ENCODE results near the gene PAXIP1. TPM values are rescaled to one million over a fixed set of nuclear protein-coding genes. Genes with fewer than 3 reads are reported as not detected.

Gene PAXIP1
- total RNA-seq, 4 donors from 2014 or later, result 5.8 to 15.4 (median 11.3) TPM

DNA sequence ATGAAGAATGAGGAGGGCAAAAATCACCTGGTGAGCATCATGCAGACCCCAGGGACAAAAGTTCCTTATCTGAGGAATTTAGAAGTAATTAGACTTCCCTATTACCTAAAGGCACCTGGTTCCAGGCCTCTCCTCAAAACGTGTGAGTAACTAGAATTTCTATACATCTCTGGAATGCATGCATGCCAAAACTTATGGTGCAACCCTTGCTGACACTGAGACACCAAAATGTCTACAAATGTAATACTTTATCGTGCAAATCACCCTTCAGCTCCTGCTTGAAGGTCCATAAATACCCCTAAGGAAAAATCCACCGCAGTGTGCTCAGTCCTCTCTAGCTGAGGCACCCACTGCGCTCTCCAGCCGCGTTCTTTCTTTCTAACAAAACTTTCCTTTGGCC, 84.2 kb downstream of the PAXIP1 start:
- DNase-seq, result no peak
- H3K4me1 ChIP-seq, result peaks cover 4 to 12% (median 6%) of the 10 kb centered on the region in 3 donors
- 52 to 79% methylated on average over 3 to 6 of the region's 6 CpGs for WGBS, 2 donors
- no peaks in the 10 kb centered on the region for H3K9me3 ChIP-seq
- intact Hi-C loops (cut with DNase I), result no loop called here
- H3K36me3 ChIP-seq, result no peaks in the 10 kb centered on the region
- no peak overlapping the region for H3K4me3 ChIP-seq
- no peak overlapping the region for H3K27ac ChIP-seq
- no peak for TF ChIP-seq POLR2A (IDR thresholded peaks at IDR 0.05)
- TF ChIP-seq, protein P1, sequence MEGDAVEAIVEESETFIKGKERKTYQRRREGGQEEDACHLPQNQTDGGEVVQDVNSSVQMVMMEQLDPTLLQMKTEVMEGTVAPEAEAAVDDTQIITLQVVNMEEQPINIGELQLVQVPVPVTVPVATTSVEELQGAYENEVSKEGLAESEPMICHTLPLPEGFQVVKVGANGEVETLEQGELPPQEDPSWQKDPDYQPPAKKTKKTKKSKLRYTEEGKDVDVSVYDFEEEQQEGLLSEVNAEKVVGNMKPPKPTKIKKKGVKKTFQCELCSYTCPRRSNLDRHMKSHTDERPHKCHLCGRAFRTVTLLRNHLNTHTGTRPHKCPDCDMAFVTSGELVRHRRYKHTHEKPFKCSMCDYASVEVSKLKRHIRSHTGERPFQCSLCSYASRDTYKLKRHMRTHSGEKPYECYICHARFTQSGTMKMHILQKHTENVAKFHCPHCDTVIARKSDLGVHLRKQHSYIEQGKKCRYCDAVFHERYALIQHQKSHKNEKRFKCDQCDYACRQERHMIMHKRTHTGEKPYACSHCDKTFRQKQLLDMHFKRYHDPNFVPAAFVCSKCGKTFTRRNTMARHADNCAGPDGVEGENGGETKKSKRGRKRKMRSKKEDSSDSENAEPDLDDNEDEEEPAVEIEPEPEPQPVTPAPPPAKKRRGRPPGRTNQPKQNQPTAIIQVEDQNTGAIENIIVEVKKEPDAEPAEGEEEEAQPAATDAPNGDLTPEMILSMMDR (IDR thresholded peaks at IDR 0.05), result no peak
- peaks cover 0 to 34% (median 3%) of the 10 kb centered on the region in 4 donors for H3K27me3 ChIP-seq

DNA sequence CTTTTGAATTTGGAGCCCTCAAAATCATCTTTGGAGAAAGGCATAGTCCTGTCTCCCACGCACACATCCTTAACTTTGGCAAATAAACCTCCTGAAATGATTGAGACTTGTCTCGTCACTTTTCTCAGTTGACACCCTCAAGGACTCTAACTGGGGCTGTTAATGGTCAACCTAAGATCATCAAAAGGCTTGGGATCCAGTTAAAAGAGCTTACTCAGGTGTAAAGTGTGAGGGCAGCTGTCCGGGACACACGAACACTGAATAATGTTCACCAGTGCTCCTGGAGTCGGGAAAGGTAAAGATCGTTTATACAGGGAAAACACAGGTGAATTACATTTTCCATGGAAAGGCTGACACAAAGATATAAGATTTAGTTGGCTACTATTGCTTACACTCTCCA, 84.7 kb downstream of the PAXIP1 start:
- Histone ChIP-seq H3K9me3 (no peaks in the 10 kb centered on the region), H3K4me1 (peaks cover 4 to 15% (median 6%) of the 10 kb centered on the region in 3 donors), H3K36me3 (no peaks in the 10 kb centered on the region), H3K27me3 (peaks cover 0 to 34% (median 3%) of the 10 kb centered on the region in 4 donors), H3K27ac (no peak overlapping the region), H3K4me3 (no peak overlapping the region)
- WGBS, 2 donors, result 68 to 76% methylated on average over 4 to 6 of the region's 6 CpGs
- no peak for DNase-seq
- TF ChIP-seq, protein P1 (IDR thresholded peaks at IDR 0.05), result no peak
- no peak for TF ChIP-seq POLR2A (IDR thresholded peaks at IDR 0.05)
- intact Hi-C loops (cut with DNase I), result no loop called here

DNA sequence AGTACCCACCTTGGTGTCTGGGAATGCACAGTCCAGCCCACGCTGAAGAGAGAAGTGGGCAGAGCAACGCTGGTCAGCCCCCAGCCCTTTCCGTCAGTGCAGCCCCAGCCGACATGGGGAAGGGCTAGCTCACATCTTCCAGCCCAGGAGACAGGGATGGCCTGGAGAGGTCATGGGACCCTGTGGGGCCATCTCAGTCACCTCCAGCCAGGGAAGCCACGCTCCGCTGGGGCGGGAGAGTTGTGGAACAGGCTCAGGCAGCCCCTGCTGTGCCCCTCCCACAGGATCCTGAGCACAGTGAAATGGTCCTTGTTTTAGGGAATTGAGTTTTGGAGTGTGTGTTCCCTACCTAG, 85.1 kb downstream of the PAXIP1 start:
- no peak overlapping the region for H3K27ac ChIP-seq
- TF ChIP-seq, protein P1 (IDR thresholded peaks at IDR 0.05), result no peak
- no peak for TF ChIP-seq POLR2A (IDR thresholded peaks at IDR 0.05)
- WGBS, 2 donors, result 46% methylated on average over 4 of the region's 7 CpGs; no CpG with 5 or more reads in 1 of the 2 donors
- no peaks in the 10 kb centered on the region for H3K9me3 ChIP-seq
- no peak for DNase-seq
- no peaks in the 10 kb centered on the region for H3K36me3 ChIP-seq
- H3K27me3 ChIP-seq, result peaks cover 0 to 34% (median 3%) of the 10 kb centered on the region in 4 donors
- intact Hi-C loops (cut with DNase I), result no loop called here
- H3K4me3 ChIP-seq, result no peak overlapping the region
- H3K4me1 ChIP-seq, result peaks cover 4 to 15% (median 6%) of the 10 kb centered on the region in 3 donors

DNA sequence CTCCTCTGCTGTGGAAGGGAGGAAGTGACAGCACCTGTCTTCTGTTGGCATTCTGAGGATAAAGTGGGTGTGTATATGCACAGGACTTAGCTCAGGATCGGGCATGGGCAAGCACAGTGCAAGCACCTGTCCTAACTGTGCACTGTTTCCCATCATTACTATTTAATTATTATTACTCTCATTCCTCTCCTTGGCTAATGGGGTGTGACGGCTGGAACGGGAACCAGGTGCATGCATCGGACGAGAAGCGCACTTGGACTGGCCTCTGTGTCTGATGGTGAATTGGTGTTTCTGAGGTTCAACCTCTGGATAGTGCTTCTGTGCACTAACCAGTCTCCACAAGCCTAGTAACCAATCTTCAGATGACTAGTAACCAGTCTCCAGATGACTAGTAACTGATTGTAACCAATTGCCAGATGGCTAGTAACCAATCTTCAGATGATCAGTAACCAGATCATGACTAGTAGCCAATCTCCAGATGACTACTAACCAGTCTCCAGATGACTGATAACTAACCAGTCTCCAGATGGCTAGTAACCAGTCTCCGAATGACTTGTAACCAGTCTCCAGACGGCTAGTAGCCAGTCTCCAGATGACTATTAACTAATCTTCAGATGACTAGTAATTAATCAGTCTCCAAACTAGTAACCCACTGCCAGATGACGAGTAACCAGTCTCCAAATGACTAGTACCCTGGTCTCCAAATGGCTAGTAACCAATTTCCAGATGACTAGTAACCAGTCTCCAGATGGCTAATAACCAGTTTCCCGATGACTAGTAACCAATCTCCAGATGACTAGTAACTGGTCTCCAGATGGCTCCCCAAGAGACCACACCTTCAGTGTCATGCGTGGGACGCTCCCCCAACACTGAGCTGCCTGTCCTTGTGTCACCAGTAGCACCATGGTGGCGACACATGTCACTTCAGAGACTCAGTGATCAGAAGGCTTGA, 85.8 kb downstream of the PAXIP1 start:
- TF ChIP-seq, protein P1 (IDR thresholded peaks at IDR 0.05), result no peak
- TF ChIP-seq POLR2A (IDR thresholded peaks at IDR 0.05), result no peak
- Histone ChIP-seq H3K4me1 (peaks cover 4 to 15% (median 6%) of the 10 kb centered on the region in 3 donors), H3K4me3 (no peak overlapping the region), H3K9me3 (no peaks in the 10 kb centered on the region), H3K36me3 (no peaks in the 10 kb centered on the region), H3K27ac (no peak overlapping the region), H3K27me3 (peaks cover 0 to 34% (median 3%) of the 10 kb centered on the region in 4 donors)
- 82 to 84% methylated on average over 9 to 12 of the region's 13 CpGs for WGBS, 2 donors
- intact Hi-C loops (cut with DNase I), result no loop called here
- DNase-seq, result no peak

DNA sequence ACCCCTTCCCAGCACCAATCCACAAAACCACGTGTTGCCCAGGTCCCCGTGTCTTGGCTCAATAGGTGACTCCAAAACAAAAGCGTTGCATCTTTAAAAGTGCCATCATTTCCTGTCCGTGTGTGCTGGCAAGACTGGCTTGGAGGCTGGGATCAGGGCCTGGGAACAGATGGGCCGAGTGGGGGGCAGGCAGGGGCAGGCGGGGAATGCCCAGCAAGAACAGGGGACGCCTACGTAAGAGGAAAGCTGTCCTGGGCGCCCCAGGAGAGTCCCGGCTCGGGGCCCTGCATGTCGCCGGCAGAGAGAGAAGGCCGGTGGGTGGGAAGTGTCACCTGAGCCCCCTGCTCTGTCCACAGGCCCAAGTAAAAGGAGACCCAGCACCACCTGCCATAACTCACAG, 86.5 kb downstream of the PAXIP1 start:
- Histone ChIP-seq H3K27me3 (peaks cover 0 to 36% (median 3%) of the 10 kb centered on the region in 4 donors), H3K27ac (no peak overlapping the region), H3K4me1 (peaks cover 4 to 15% (median 6%) of the 10 kb centered on the region in 3 donors), H3K4me3 (no peak overlapping the region), H3K36me3 (no peaks in the 10 kb centered on the region), H3K9me3 (peaks cover 0 to 3% (median 0%) of the 10 kb centered on the region in 3 donors)
- TF ChIP-seq, protein P1 (IDR thresholded peaks at IDR 0.05), result no peak
- no peak for TF ChIP-seq POLR2A (IDR thresholded peaks at IDR 0.05)
- DNase-seq, result no peak
- intact Hi-C loops (cut with DNase I), result no loop called here
- WGBS, 2 donors, result 76 to 78% methylated on average over 10 to 12 of the region's 14 CpGs

All from esophagus squamous epithelium (tissue), 5 donors.